HPDE6-E6E7 (cell line): ENCODE data around the gene CELF5.
A peak's percentile ranks its signal among the peaks of the same experiment; 100 is the strongest.

Experiments
- DNase-seq: peaks from one replicate; pipeline ENCODE4 v3.0.0; 2011; ENCODE audit warnings: missing footprints; ENCODE audit errors: extremely low spot score

Gene CELF5

DNA sequence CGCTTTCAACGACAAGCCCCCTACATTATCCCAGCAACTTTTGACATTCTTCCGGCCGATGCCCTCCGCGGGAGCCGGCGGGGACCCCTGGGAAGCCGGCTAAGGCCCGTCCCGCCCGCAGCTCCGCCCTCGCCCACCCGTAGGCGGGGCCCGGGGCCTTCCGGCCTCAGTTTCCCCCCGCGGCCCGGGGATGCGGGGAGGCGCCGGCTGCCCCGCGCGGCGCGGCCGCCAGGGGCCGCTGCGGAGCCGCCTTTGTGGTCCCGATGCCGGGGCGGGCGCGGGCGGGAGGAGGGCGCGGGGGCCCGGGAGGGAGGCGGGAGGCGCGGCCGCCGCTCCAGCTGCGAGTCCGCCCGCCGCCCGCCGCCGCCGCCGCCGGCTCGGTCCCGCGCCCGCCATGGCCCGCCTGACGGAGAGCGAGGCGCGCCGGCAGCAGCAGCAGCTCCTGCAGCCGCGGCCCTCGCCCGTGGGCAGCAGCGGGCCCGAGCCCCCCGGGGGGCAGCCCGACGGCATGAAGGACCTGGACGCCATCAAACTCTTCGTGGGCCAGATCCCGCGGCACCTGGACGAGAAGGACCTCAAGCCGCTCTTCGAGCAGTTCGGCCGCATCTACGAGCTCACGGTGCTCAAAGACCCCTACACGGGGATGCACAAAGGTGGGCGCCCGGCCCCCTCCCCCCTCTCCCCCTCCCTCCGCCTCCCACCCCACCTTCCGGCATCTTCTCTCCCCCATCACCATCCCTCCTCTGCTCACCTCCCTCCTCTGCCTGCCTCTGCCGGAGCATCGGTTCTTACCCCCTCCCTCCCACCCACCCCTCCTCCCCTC is at the start of gene CELF5:
Gene CELF5, plus strand, starts transcription at position 316 of the 823 bp plus-strand sequence. Its CDS starts 79 bp downstream, at position 395.
- peak; percentile 45 for DNase-seq

DNA sequence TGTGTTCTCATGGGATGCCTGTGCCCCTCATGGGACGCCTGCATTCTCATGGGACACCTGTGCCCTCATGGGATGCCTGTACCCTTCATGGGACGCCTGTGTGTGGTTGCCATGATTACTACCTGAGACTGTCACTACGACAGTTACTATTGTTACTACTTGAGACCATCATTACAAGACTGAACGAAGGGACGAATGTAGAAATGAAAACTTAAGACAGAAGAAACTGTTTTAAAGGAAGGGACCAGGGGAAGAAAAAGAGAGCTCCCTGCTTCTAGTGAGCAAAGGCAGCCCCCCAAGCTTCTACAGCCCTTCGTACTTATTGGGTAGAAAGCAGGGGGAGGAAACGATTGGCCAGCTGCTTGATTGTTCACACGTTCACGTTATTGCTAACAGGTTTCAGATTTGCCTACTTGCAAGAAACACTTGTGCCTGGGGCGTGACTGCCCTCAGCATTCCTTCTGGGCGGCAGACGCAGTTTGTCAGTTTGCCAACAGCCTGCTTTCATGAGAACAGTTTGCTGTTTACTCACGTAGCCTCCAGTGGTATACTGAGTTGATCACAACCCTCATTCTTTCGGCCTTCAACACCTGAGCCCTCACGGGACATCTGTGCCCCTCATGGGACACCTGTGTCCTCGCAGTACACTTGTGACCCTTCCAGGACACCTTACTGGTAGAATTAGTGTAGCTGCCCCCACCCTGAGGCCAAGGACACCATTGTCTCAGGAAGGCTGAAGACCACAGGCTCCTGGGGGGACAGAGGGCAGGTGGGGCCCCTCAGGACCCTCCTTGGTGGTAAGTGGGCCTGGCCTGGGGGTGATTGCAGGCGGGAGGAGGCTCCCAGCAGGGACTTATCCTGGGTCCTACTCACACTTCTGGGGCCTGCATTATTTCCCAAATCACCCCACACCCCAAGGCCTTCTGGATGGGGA is 48.4 kb upstream of the CELF5 start:
- no peak for DNase-seq

DNA sequence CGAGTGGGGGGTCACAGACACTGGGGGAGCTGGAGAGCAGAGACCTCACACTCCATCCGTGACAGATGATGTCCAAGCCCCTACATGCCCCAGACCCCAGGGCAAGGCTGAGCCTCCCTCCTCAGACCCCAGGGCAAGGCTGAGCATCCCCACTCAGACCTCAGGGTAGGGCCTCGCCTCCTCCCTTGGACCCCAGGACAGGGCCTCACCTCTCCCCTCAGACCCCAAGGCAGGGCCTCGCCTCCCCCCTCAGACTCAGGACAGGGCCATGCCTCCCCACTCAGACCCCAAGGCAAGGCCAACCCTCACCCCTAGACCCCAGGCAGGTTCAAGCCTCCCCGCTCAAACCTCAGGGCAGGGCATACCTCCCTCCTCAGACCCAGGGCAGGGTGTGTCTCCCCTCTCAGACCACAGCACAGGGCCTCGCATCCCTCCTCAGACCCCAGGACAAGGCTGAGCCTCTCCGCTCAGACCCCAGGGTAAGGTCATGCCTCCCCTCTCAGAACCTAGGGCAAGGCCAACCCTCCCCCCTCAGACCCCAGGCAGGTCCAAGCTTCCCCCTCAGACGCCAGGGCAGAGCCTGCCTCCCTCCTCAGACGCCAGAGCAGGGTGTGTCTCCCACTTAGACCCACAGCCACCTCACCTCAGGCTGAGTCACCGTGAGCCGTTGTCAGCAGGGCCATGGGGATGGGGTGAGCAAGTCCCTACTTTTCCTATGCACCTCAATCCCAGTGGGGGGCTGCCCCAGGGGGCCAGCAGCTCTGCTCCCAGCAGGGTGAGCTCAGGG is 47.6 kb upstream of the CELF5 start:
- peak; percentile 96 for DNase-seq

DNA sequence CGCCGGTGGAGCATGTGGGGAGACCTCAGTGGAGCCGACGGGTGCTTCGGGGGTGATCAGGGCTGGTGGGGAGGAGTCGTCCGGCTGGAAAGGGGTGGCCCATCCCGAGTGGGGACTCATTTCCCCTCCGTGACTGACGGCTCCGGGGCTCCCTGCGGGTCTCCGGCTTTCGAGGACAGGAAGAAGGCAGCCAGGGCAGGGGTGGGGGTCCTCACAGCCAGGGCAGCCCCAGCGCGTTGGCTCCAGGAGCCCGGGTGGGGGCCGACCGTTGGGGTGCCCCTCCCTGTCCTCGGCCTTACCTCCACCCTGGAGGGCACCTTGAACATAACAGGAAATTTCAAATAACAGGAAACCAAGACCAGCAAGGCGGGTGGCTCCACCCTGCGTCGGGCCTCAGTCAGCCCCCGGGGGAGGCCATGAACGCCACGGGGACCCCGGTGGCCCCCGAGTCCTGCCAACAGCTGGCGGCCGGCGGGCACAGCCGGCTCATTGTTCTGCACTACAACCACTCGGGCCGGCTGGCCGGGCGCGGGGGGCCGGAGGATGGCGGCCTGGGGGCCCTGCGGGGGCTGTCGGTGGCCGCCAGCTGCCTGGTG is 46.0 kb upstream of the CELF5 start, which contains the start of gene S1PR4:
Gene S1PR4, plus strand, starts transcription at position 393 of the 596 bp plus-strand sequence. Its CDS starts 24 bp downstream, at position 417.
- no peak for DNase-seq

DNA sequence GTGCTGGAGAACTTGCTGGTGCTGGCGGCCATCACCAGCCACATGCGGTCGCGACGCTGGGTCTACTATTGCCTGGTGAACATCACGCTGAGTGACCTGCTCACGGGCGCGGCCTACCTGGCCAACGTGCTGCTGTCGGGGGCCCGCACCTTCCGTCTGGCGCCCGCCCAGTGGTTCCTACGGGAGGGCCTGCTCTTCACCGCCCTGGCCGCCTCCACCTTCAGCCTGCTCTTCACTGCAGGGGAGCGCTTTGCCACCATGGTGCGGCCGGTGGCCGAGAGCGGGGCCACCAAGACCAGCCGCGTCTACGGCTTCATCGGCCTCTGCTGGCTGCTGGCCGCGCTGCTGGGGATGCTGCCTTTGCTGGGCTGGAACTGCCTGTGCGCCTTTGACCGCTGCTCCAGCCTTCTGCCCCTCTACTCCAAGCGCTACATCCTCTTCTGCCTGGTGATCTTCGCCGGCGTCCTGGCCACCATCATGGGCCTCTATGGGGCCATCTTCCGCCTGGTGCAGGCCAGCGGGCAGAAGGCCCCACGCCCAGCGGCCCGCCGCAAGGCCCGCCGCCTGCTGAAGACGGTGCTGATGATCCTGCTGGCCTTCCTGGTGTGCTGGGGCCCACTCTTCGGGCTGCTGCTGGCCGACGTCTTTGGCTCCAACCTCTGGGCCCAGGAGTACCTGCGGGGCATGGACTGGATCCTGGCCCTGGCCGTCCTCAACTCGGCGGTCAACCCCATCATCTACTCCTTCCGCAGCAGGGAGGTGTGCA is 45.3 kb upstream of the CELF5 start:
- DNase-seq: no peak

DNA sequence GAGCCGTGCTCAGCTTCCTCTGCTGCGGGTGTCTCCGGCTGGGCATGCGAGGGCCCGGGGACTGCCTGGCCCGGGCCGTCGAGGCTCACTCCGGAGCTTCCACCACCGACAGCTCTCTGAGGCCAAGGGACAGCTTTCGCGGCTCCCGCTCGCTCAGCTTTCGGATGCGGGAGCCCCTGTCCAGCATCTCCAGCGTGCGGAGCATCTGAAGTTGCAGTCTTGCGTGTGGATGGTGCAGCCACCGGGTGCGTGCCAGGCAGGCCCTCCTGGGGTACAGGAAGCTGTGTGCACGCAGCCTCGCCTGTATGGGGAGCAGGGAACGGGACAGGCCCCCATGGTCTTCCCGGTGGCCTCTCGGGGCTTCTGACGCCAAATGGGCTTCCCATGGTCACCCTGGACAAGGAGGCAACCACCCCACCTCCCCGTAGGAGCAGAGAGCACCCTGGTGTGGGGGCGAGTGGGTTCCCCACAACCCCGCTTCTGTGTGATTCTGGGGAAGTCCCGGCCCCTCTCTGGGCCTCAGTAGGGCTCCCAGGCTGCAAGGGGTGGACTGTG is 44.6 kb upstream of the CELF5 start:
- no peak for DNase-seq

DNA sequence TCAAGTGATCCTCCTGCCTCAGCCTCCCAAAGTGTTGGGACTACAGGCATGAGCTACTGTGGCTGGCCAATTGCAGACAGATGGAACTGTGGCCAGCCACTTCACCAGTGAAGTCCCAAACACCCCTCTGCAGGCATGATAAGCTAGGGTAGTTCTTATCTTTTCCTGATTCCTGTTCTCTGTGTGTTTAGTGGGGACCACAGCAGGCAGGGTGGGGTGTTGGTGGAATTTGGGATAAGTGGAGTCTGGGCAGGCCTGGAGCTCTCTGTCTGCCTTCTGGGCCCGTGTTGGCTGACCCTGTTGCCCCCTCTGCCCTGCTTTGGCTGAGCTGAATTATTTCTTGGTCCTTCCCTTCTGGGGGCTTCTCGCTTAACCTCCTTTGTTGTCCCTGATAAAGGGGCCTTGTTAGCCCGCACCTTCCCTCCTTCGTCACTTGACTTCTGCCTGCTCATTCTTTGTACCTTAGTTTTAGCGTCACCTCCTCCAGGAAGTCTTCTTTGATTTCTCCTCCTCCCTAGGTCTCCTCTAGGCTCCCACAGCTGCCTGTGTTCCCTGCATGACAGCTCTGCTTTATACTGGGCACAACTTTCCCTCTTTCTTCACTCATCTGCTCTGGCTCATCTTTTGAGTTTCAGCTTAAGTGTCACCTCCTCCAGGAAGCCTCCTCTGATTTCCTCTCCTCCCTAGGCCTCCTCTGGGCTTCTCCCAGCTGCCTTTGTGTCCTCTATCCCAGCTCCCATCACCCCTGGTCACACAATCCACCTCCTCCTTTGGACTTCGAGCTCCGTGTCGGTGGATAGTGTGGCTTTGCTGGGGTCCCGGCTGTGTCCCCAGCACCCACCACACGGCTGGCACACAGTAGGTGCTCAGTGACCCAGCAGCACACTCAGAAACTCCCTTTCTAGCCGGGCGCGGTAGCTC is 40.5 kb upstream of the CELF5 start:
- no peak for DNase-seq

DNA sequence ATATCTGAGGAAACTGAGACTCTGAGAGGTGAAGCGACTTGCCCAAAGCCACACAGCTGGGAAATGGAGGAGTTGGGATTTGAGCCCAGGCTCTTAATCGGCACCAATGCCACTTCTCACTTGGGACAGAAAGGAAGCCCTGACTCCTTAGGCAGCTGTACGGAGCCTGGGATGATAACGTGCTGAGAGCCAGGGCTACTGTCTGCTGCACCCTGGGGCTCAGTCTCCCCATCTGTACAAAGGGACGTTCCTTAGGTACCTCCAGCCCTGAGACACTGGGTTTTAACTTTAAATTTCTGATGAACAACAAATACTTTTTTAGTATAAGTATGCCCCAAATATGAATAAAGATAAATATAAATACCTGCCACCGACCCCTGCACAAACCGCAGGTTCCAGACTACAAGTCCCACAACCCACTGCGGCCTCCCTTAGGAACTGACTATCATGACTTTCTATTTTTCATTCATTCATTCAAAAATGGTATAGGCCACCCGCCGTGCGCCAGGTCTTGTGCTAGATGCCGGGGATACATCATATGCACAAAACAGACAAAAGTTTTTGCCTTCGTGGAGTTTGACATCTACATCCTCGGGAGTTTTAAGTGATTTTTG is 39.5 kb upstream of the CELF5 start:
- DNase-seq: no peak

DNA sequence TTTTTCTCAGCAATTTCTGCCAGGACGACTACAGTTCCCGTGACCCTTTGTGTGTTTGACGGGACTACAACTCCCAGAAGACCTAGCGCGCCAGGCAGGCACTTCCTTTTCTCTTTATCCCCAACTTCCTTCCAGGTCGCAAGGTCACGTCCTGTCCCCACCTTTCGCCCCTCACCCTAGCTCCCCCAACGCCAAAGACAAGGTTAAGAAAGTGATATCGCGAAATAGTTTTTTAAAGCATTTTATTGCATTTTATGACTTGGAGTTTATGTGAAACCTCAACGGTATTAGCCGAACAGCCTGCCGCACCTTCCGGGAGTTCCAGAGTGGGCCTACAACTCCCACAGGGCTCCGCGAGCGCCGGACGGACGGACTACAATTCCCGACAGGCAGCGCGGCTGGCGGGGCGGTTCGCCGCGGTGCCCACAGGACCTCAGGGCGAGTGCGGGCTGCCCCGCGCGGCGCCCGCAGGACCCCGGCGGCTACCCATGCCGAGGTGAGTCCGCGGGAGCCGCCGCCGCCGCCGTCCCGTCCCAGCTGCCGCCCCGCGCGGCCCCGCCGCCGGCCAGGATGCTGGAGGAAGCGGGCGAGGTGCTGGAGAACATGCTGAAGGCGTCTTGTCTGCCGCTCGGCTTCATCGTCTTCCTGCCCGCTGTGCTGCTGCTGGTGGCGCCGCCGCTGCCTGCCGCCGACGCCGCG is 38.9 kb upstream of the CELF5 start, which contains the start of gene NCLN:
Gene NCLN, plus strand, starts transcription at position 470 of the 699 bp plus-strand sequence. Its CDS starts 101 bp downstream, at position 571.
- DNase-seq: peak; percentile 70

DNA sequence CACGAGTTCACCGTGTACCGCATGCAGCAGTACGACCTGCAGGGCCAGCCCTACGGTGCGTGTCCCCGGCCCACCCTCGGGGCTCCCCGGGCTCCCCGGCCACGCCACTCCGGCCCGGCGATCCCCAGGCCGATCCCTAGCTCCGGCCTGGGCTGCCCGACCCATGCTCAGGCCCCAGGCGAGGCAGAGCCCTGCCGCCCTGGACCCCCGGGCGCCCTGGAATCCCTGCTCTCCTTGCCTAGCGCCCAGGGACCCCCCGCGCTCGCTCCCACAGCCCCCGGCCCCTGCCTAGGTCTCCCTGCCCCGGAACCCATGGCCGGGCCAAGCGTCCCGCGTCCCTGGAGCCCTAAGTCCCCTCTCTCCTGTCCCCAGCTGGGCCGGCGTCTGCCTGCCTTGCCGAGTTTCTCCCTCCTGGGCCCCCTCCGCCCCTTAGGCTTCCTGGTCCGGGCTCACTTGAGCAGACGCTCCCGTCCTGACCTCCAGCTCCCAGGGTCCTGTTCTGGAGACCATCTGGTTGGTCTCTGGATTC is 38.2 kb upstream of the CELF5 start:
- DNase-seq: no peak

DNA sequence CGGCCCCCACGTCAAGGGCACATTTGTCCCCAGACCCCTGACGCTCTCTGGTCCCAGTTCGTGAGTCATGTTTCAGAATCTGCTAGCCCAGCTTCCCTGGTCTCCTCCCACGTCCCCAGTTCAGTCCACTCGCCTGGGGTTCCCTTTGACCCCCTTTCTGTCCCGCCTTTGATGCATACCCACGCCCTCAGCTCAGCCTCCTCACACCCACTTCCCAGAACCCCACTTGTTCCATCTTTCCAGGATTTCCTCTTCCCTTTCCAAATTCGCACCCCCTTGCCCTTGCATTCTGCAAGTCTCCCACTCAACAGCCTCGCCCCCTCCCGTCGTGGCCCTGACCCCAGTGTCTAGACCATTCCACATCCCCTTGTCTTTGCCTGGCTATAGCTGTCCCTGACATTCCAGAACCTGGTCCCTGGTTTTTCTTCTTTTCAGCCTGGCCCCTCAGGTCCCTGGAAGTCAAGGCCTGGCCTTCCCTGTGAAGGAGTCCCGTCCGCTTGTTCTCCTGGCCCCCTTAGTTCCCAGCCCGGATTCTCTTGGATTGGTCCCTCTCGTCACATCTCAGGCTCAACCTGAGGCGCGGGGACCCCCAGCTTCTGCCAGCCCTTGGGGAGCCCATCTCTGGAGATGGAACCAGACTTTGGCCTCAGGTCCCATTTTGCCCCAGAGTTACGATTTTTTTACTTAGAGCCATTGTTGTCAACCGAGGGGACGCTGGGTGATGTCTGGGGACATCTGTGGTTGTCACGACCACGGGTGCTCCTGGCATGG is 37.4 kb upstream of the CELF5 start:
- no peak for DNase-seq

DNA sequence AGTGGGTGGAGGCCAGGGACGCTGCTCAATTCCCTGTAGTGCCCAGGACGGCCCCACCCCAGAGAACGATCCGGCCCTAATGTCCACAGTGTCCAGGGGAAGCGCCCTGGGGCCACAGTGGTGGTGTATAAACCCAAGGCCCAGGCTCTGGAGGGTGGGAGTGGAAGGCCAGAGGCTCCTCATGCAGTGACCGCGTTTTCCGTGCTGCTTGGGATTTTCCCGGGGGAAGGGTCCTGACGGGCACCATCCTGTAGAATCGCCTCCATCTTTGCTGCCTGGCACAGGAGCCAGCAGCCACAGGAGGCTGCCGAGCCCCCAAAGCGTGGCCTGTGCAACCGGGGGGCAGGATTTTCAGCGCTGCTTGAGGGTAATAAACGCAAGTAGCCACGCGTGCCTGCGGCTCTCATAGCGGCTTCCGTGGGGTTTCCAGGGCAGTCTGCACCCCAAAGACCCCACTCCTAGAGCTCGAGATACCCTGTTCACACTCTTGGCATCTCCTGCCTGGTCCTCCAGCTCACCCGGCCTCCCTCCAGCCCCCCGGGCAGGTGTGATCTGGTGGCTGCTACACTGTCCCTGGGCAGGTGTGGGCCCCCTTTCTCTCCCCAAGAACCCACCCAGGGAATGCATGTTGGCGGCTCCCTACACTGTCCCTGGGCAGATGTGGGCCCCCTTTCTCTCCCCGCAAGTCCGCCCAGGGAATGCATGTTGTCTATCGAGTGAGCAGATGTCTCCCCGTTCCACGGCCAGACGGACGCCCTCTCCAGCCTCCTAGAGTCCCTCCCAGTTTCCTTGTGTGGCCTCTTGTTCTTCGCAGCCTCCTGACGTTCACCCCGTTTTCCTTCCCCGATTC is 36.6 kb upstream of the CELF5 start:
- DNase-seq: no peak

DNA sequence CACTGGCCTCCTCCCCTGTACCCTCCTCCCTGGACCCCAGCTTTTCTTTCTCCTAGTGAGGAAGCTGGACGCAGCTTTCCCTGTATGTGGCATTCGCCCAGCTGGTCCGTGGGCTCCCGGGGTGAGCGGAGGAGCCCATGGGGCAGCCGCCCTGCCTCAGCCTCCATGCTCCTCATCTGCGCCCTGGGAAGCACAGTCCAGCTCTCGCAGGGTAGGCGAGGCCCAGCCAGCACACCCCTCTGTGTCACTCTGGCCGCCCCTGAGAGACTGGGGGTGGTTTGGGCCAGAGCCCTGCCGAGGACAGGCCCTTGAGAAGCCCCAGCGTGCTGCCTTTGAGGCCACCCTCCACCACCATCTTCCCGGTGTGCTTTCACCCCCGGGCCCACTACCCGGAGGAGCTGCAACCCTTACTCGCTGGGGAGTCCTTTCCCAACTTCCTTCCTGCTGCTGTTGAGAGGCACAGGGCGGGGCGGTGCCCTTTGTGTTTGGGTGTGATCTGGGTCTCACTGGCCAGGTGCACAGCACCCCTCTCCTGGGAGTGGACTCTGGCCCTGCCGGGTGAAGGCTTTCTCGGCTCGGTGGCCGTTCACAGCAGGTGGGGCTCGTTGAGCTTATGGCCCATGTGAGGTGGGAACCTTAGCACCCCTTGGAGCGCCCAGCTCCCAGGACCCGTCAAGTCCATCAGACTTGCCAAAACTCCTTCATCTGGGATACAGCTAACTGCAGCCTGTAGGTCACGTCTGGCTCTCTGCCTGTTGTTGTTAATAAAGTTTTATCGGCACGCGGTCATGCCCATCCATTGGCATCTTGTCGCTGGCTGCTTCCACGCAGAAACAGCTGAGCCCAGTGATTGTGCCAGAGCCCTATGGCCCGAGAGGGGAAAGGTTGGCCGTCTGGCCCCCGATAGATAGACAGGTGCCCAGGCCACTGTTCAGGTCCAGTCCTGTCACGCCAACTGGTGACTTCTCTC is 35.5 kb upstream of the CELF5 start:
- no peak for DNase-seq

DNA sequence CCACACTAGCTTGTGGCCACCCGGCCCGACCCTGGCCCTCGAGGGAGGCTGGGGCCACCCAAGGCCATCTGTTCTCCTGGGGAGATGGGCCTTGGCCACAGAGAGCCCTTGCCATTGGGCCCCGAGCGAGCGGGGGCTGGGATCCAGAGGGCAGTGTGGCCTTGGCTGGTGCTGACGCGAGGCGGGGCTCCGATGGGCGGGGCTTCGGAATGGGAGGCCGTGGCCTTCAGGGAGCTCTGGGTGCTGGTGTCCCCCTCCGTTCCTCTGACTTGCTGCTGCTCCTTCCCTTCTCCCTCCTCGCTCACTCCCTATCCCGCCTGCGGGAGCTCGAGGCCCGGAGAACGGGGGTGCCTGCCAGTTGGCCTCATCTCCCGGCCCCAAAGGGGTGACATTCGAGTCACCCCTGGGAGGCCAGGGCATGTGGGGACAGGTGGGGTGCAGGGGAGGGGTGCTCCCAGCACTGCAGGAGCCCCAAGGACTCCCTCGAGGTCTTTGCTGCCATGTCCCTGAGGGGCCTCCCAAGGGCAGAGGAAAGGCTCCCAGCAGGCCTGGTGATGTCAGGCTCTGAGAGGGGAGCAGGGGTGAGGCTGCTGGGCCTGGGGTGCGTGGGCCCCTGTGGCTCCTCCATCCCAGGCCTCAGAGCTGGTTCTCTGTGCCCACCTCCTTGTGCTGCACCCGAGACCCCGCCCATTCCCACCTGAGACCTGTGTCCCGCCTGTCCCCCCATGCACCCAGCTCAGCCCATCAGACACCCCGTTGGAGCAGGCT is 34.6 kb upstream of the CELF5 start:
- no peak for DNase-seq
